Measurements from ENCODE around the gene AACS.

DNA sequence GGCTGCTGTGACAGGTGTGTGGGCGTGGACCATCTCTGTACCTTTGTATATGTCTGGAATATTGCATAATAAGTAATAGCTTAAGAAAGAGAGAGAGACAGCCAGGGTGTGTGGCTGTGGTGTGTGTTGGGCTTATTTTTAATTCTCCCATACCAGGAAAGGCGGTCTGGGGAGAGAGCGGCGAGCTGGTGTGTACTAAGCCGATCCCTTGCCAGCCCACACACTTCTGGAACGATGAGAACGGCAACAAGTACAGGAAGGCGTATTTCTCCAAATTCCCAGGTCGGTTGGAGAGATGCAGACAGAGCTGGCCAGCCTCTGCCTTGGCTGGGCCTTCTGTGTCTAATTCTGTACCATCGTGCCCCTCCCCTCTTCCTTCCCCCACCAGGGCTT lies 63.9 kb downstream of the AACS start:
- TF ChIP-seq SMC3 (IDR thresholded peaks at IDR 0.05) (no peak), POLR2A (IDR thresholded peaks at IDR 0.05; ENCODE audit: low read length) (no peak), RCOR1 (IDR thresholded peaks at IDR 0.05; ENCODE audit: low read depth, low read length) (no peak), GATA3 (IDR thresholded peaks at IDR 0.05; ENCODE audit: borderline replicate concordance) (no peak), ZNF302 (CRISPR knock-in tag; IDR thresholded peaks at IDR 0.05) (no peak), BHLHE40 (IDR thresholded peaks at IDR 0.05; ENCODE audit: low read depth, low read length) (no peak), RAD21 (conservative IDR thresholded peaks at IDR 0.05 in 1 of 2, IDR thresholded peaks at IDR 0.05 in 1 of 2) (no peak)
- TF ChIP-seq, protein P1, sequence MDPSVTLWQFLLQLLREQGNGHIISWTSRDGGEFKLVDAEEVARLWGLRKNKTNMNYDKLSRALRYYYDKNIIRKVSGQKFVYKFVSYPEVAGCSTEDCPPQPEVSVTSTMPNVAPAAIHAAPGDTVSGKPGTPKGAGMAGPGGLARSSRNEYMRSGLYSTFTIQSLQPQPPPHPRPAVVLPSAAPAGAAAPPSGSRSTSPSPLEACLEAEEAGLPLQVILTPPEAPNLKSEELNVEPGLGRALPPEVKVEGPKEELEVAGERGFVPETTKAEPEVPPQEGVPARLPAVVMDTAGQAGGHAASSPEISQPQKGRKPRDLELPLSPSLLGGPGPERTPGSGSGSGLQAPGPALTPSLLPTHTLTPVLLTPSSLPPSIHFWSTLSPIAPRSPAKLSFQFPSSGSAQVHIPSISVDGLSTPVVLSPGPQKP (IDR thresholded peaks at IDR 0.05; ENCODE audit: low read depth, low read length) = no peak
- TF ChIP-seq, protein P2, sequence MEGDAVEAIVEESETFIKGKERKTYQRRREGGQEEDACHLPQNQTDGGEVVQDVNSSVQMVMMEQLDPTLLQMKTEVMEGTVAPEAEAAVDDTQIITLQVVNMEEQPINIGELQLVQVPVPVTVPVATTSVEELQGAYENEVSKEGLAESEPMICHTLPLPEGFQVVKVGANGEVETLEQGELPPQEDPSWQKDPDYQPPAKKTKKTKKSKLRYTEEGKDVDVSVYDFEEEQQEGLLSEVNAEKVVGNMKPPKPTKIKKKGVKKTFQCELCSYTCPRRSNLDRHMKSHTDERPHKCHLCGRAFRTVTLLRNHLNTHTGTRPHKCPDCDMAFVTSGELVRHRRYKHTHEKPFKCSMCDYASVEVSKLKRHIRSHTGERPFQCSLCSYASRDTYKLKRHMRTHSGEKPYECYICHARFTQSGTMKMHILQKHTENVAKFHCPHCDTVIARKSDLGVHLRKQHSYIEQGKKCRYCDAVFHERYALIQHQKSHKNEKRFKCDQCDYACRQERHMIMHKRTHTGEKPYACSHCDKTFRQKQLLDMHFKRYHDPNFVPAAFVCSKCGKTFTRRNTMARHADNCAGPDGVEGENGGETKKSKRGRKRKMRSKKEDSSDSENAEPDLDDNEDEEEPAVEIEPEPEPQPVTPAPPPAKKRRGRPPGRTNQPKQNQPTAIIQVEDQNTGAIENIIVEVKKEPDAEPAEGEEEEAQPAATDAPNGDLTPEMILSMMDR (IDR thresholded peaks at IDR 0.05) = no peak
- TF ChIP-seq, protein P3, sequence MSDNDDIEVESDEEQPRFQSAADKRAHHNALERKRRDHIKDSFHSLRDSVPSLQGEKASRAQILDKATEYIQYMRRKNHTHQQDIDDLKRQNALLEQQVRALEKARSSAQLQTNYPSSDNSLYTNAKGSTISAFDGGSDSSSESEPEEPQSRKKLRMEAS (IDR thresholded peaks at IDR 0.05) = no peak

All from A549 (cell line).